Astrocyte (in vitro differentiated cells and primary cell): ENCODE data around the gene SLC16A2. TPM values are rescaled to one million over a fixed set of nuclear protein-coding genes. Genes with fewer than 3 reads are reported as not detected.

Source experiments
- DNase-seq: peaks from one replicate; pipeline ENCODE4 v3.0.0-alpha.2; 2010; ENCODE audit warnings: low read depth
- FAIRE-seq: peaks from 2 replicates; lab custom pipeline; 2011; peaks lifted over from hg19 to GRCh38; lab: Jason Lieb, UNC
- H2AFZ ChIP-seq: 2 replicates; pipeline ENCODE4 v1.6.0; 2012; ENCODE audit warnings: low read depth, low read length, inconsistent platforms
- H3K27ac ChIP-seq: 2 replicates; pipeline ENCODE4 v1.5.1; 2011; ENCODE audit warnings: low read depth, low read length, inconsistent platforms
- H3K27me3 ChIP-seq: 2 replicates; pipeline ENCODE4 v1.6.0; 2011; ENCODE audit warnings: low read length, inconsistent platforms; ENCODE audit not compliant: insufficient read depth
- H3K36me3 ChIP-seq: 2 replicates; pipeline ENCODE4 v1.5.1; 2011; ENCODE audit warnings: low read length, inconsistent platforms; ENCODE audit not compliant: insufficient read depth
- H3K4me1 ChIP-seq: 2 replicates; pipeline ENCODE4 v1.5.1; 2011; ENCODE audit warnings: low read length, inconsistent platforms; ENCODE audit not compliant: insufficient read depth
- H3K4me2 ChIP-seq: 2 replicates; pipeline ENCODE4 v1.6.0; 2012; ENCODE audit warnings: low read length, inconsistent platforms
- H3K4me3 ChIP-seq: 2 replicates; pipeline ENCODE4 v1.5.1; 2011; ENCODE audit warnings: low read depth, mild to moderate bottlenecking, low read length, inconsistent platforms; ENCODE audit not compliant: insufficient read depth
- H3K79me2 ChIP-seq: 2 replicates; pipeline ENCODE4 v1.6.0; 2012; ENCODE audit warnings: mild to moderate bottlenecking, low read length, inconsistent platforms; ENCODE audit not compliant: insufficient read depth
- H3K9ac ChIP-seq: 2 replicates; pipeline ENCODE4 v1.6.0; 2012; ENCODE audit warnings: mild to moderate bottlenecking, low read length, inconsistent platforms
- H3K9me3 ChIP-seq: 2 replicates; pipeline ENCODE4 v1.5.1; 2012; ENCODE audit warnings: low read depth, mild to moderate bottlenecking, low read length, inconsistent platforms; ENCODE audit not compliant: insufficient read depth
- H4K20me1 ChIP-seq: 2 replicates; pipeline ENCODE4 v1.6.0; 2012; ENCODE audit warnings: low read length, inconsistent platforms; ENCODE audit not compliant: insufficient read depth
- H3K27ac Mint-ChIP-seq: one replicate; pipeline ENCODE4 v1.8.0; 2021; ENCODE audit warnings: mild to moderate bottlenecking, mixed read lengths; ENCODE audit not compliant: unreplicated experiment
- H3K27me3 Mint-ChIP-seq: one replicate; pipeline ENCODE4 v1.8.0; 2021; ENCODE audit warnings: low read depth, mixed read lengths; ENCODE audit not compliant: unreplicated experiment
- H3K36me3 Mint-ChIP-seq: one replicate; pipeline ENCODE4 v1.8.0; 2021; ENCODE audit warnings: low read depth, mixed read lengths; ENCODE audit not compliant: unreplicated experiment
- H3K4me1 Mint-ChIP-seq: one replicate; pipeline ENCODE4 v1.8.0; 2021; ENCODE audit warnings: low read depth, mixed read lengths; ENCODE audit not compliant: unreplicated experiment
- H3K4me3 Mint-ChIP-seq: one replicate; pipeline ENCODE4 v1.8.0; 2021; ENCODE audit warnings: mild to moderate bottlenecking, moderate library complexity, mixed read lengths; ENCODE audit not compliant: unreplicated experiment
- H3K9me3 Mint-ChIP-seq: one replicate; pipeline ENCODE4 v1.8.0; 2021; ENCODE audit warnings: mild to moderate bottlenecking, mixed read lengths; ENCODE audit not compliant: unreplicated experiment
- CTCF ChIP-seq: IDR thresholded peaks from 2 replicates; pipeline ENCODE4 v1.5.1; 2011; ENCODE audit warnings: low read depth, mild to moderate bottlenecking, inconsistent platforms, low read length, moderate library complexity; ENCODE audit not compliant: insufficient read depth
- EZH2 ChIP-seq: IDR thresholded peaks from 2 replicates; pipeline ENCODE4 v1.6.1; 2012; ENCODE audit warnings: mild to moderate bottlenecking, low read length, inconsistent platforms; ENCODE audit not compliant: insufficient read depth
- total RNA-seq: library from RNA; stranded (reverse); gene quantifications from 2 replicates; pipeline ENCODE4 v1.2.1, GENCODE V29; 2021

SLC16A2 gene
- total RNA-seq, 1 donor from 2014 or later = 21.1 TPM

DNA sequence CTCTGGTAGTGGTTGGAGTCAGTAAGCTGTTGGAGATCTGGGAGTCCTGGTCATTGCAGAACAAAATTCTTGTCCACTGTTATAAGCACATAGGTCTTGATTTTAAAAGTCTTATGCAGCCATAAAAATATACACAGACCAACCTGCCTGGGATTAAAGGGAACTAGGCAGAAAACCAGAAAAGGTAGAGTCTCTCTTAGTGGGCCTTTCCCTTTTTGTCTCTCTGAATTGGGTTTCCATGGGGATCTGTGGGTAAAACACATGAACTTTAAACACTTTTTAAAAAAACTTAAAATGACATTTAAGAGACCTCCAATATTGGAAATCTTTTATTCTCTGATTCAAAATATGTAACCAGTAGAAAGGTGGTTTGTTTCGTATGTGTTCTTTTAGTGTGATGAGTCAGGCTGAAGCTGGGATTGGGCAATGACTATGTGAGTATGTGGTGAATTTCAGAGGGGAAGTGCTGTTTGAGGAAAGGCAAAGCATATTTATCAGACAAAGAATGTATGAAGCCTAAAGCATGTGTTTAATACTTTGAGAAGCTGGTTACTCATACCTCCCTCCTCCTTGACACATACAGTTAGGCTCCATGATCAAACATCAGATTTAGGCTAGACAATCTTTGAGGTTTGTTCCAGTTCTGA lies 29.6 kb downstream of the SLC16A2 start:
- Histone ChIP-seq H3K9me3 (no peaks in the 10 kb centered on the region), H3K79me2 (no peaks in the 10 kb centered on the region), H3K4me2 (peak overlapping the region; percentile 58), H3K9ac (peak overlapping the region; percentile 55), H3K4me1 (peaks cover 21% of the 10 kb centered on the region), H3K27ac (peak overlapping the region; percentile 78), H3K36me3 (no peaks in the 10 kb centered on the region), H4K20me1 (no peaks in the 10 kb centered on the region), H3K4me3 (no peak overlapping the region), H2AFZ (no peak overlapping the region), H3K27me3 (no peaks in the 10 kb centered on the region)
- Mint-ChIP-seq H3K4me3 (no peak overlapping the region), H3K4me1 (peaks cover 18% of the 10 kb centered on the region), H3K27me3 (no peaks in the 10 kb centered on the region), H3K36me3 (no peaks in the 10 kb centered on the region), H3K27ac (peak overlapping the region; percentile 70), H3K9me3 (no peaks in the 10 kb centered on the region)
- DNase-seq (peak; percentile 95), FAIRE-seq (peak; percentile 100)
- no peak for TF ChIP-seq EZH2
- no peak for TF ChIP-seq CTCF

DNA sequence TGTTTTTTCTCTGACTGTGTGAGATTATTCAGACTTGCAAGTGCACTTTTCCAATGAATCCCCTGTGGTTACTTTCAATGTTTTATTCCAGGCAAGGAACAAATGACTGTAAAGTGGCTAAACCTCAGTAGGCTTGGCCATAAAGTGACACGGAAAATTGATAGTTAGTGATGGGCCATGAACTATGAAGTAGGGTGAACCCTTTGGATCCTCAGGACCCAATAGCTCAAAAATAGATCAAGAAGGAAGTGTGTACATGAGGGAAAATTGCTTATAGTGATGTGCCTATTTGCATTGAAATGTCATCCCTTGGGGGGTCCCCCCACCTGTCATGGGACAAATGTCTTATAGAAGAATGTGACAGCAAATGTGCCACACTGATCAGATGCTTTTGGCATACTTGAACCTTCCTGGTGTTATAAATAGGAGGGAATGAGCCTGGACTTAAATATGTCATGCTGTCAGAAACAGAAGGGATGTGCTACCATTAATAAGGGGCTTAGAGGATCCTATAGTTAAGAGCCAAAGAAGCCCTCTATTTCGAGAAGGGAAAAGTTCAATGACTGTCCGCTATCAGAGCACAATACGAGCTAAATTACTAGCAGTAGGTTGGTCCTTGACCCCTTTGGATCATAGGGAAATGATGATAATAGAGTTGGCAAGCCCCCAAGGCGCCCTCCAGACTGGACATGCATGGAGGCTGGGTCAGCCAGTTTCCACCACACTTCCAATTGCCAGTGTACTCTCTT lies 30.3 kb downstream of the SLC16A2 start:
- peaks cover 18% of the 10 kb centered on the region for H3K4me1 Mint-ChIP-seq

More for the DNA sequence above, 30.3 kb downstream of the SLC16A2 start:
- Histone ChIP-seq H3K4me3 (no peak overlapping the region), H3K79me2 (no peaks in the 10 kb centered on the region), H3K9ac (peak overlapping the region; percentile 32), H3K9me3 (no peaks in the 10 kb centered on the region), H3K36me3 (no peaks in the 10 kb centered on the region), H4K20me1 (no peaks in the 10 kb centered on the region), H3K4me1 (peaks cover 21% of the 10 kb centered on the region), H3K4me2 (peak overlapping the region; percentile 47), H3K27ac (peak overlapping the region; percentile 73), H3K27me3 (no peaks in the 10 kb centered on the region), H2AFZ (no peak overlapping the region)
- FAIRE-seq (peak; percentile 59), DNase-seq (no peak)
- Mint-ChIP-seq H3K9me3 (no peaks in the 10 kb centered on the region), H3K4me3 (no peak overlapping the region), H3K27ac (peak overlapping the region; percentile 70), H3K27me3 (no peaks in the 10 kb centered on the region), H3K36me3 (no peaks in the 10 kb centered on the region)
- TF ChIP-seq CTCF = no peak
- no peak for TF ChIP-seq EZH2
